ENCODE results near the gene DCXR.

DNA sequence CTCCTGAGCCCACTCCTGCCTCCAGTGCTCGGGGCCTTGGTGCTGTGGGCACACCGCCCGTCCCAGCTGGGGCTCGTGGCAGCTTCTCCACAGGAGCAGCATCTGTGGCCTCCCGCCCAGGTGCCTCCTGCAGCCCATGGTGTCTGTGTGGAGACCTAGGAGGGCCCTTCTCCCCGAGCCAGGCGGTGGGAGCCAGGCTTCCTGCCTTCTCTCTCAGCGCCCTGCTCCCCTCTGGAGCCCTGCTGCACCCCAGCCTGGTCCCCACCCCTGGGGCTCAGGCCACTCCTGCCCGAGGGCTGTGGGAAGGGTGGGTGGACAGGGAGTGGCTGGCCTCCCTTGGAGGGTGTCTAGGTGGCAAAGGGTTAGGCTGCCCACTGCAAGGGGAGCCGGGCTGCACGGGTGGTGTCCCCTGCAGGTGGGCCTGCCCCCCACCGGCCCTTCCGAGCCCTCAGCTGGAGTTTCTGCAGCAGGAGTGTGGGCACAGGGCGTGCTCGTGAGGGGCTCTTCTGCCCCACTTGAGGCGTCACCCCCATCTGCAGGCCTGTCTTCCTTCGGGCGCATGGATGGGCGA is 25.8 kb downstream of the DCXR start:
- TF ChIP-seq GATA2 (IDR thresholded peaks at IDR 0.05; ENCODE audit: low read depth, low read length) (no peak), GATA3 (IDR thresholded peaks at IDR 0.05; ENCODE audit: low read depth, low read length) (no peak)
